ENCODE measurements around the gene PAX7.

PAX7 gene

GRCh38 chr1:18746981-18747380 lies 116.3 kb downstream of the PAX7 start:
- Histone ChIP-seq H3K27me3 (ENCODE audit: insufficient read depth, poor library complexity, severe bottlenecking) (no peaks in the 10 kb centered on the region), H3K4me3 (replicated peaks; ENCODE audit: insufficient read depth, low read length) (no peak overlapping the region), H3K27ac (replicated peaks) (no peak overlapping the region)
- no peak for DNase-seq (ENCODE audit: low read depth in 1 of 2, low spot score in 1 of 2)
- TF ChIP-seq GABPA (IDR thresholded peaks at IDR 0.05; ENCODE audit: low read depth): no peak
- no peak for TF ChIP-seq SPI1 (IDR thresholded peaks at IDR 0.05; ENCODE audit: borderline replicate concordance, low read depth)
- no peak for TF ChIP-seq POLR2AphosphoS5 (IDR thresholded peaks at IDR 0.05; ENCODE audit: low read depth)
- TF ChIP-seq REST (IDR thresholded peaks at IDR 0.05; ENCODE audit: insufficient replicate concordance, low read depth): no peak
- TF ChIP-seq CTCF (IDR thresholded peaks at IDR 0.05; ENCODE audit: insufficient read depth, low read length): no peak

GRCh38 chr1:18747671-18748070 lies 117.0 kb downstream of the PAX7 start:
- no peak for DNase-seq (ENCODE audit: low read depth in 1 of 2, low spot score in 1 of 2)
- TF ChIP-seq REST (IDR thresholded peaks at IDR 0.05; ENCODE audit: insufficient replicate concordance, low read depth): no peak
- no peak for TF ChIP-seq POLR2AphosphoS5 (IDR thresholded peaks at IDR 0.05; ENCODE audit: low read depth)
- no peak for TF ChIP-seq GABPA (IDR thresholded peaks at IDR 0.05; ENCODE audit: low read depth)
- no peak for TF ChIP-seq SPI1 (IDR thresholded peaks at IDR 0.05; ENCODE audit: borderline replicate concordance, low read depth)
- no peak for TF ChIP-seq CTCF (IDR thresholded peaks at IDR 0.05; ENCODE audit: insufficient read depth, low read length)
- H3K4me3 ChIP-seq (replicated peaks; ENCODE audit: insufficient read depth, low read length): no peak overlapping the region
- H3K27ac ChIP-seq (replicated peaks): no peak overlapping the region
- no peaks in the 10 kb centered on the region for H3K27me3 ChIP-seq (ENCODE audit: insufficient read depth, poor library complexity, severe bottlenecking)

- Histone ChIP-seq H3K27ac (replicated peaks) (no peak overlapping the region), H3K4me3 (replicated peaks; ENCODE audit: insufficient read depth, low read length) (no peak overlapping the region), H3K27me3 (ENCODE audit: insufficient read depth, poor library complexity, severe bottlenecking) (no peaks in the 10 kb centered on the region)
- DNase-seq (ENCODE audit: low read depth in 1 of 2, low spot score in 1 of 2): no peak
- TF ChIP-seq CTCF (IDR thresholded peaks at IDR 0.05; ENCODE audit: insufficient read depth, low read length): no peak
- no peak for TF ChIP-seq POLR2AphosphoS5 (IDR thresholded peaks at IDR 0.05; ENCODE audit: low read depth)
- no peak for TF ChIP-seq GABPA (IDR thresholded peaks at IDR 0.05; ENCODE audit: low read depth)
- TF ChIP-seq SPI1 (IDR thresholded peaks at IDR 0.05; ENCODE audit: borderline replicate concordance, low read depth): no peak
- no peak for TF ChIP-seq REST (IDR thresholded peaks at IDR 0.05; ENCODE audit: insufficient replicate concordance, low read depth)
Observed at GRCh38 chr1:18748435-18748834, 117.8 kb downstream of the PAX7 start.

Data from HL-60 (cell line).